Stimulated activated CD4-positive, alpha-beta T cell treated with anti-CD3 and anti-CD28 coated beads, Interleukin-12 subunit alpha, Interleukin-12 subunit beta, amount 100 ng/mL, for 4 hours (primary cell): ENCODE data around the gene SHC1.

Experiments used
- DNase-seq: peaks from one replicate; pipeline ENCODE4 v3.0.0-alpha.2; 2020

Gene SHC1

GRCh38 chr1:154934358-154934948, 36.1 kb downstream of the SHC1 start:
- no peak for DNase-seq

- DNase-seq = no peak
Observed at GRCh38 chr1:154931940-154932487, 38.5 kb downstream of the SHC1 start.

- no peak for DNase-seq
Observed at GRCh38 chr1:154926201-154926600, 44.3 kb downstream of the SHC1 start.

GRCh38 chr1:154925335-154926170, 45.0 kb downstream of the SHC1 start:
- DNase-seq = no peak

GRCh38 chr1:154923695-154924094, 46.9 kb downstream of the SHC1 start:
- no peak for DNase-seq

GRCh38 chr1:154913273-154913672, 57.3 kb downstream of the SHC1 start:
- no peak for DNase-seq

- DNase-seq = no peak
Observed at GRCh38 chr1:154912755-154913154, 57.8 kb downstream of the SHC1 start.
